Measurements from ENCODE around the gene OR2H2.

OR2H2 gene

DNA sequence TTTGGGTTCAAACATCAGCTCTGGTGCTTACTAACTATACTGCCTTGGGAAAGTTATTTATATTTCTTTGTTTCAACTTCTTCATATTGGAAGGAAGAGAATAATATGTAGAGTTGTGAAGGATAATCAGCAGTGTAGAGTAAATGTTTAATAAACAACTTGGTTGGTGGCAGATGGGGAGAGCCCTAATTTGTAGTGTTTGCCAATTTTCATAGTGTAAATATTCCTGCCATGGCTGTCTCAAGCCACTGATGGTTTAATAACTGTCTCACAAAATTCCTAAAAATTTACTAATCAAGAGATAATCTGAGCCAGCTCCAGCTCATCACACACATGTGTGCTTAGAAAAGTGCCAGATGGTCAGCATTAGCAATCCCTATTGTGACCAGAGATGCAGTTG lies at the start of gene OR2H2:
OR2H2 (plus strand) TSS at position 301 of the 400 bp plus-strand sequence. CDS start 2,824 bp downstream, outside the sequence.
- no peak for DNase-seq (ENCODE audit: low spot score)

- no peak for DNase-seq (ENCODE audit: low spot score)
Measured at GRCh38 chr6:29537714-29538403, 47.1 kb upstream of the OR2H2 start.

DNA sequence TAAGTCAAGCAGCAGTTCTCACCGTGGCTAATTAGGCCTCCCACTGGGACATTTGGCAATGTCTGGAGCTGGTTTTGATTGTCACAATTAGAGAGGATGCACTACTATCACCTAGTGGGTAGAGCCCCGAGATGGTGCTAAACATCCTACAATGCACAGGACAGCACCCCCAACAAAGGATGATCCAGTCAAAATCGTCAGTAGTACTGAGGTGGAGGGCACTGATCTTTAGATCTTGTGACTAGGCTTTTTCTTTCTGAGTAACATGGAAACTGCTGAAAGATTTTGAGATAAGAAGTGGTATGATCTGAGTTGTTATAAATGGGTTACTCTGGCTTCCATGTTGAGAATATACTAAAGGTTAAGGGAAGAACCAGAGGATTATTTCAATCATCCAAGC lies 37.3 kb upstream of the OR2H2 start:
- DNase-seq (ENCODE audit: low spot score): no peak

DNA sequence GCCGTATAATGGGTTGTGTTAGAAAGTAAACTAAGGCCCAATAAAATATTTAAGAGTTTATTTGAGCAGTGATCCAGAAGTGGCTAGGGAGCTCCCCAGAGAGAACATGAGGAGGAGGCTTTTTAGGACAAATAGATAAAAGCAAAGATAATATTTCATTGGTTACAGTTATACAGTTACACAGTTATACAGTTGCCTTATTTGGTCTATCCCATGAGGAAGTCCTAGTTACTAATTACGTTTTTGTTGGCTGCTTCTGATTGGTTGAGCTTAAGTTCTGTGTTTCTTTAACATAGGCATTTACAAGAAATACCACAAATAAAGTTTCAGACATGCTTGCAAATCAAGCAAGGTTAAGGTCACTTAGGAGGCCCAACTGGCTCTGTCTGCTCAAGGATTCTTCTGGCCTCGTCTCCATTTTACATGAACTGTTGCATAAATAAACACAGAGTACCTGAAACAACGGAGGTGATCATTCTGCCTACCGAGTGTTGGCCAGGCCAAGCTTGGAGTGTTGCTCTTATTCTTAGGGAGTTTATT lies 32.3 kb upstream of the OR2H2 start:
- no peak for DNase-seq (ENCODE audit: low spot score)

DNA sequence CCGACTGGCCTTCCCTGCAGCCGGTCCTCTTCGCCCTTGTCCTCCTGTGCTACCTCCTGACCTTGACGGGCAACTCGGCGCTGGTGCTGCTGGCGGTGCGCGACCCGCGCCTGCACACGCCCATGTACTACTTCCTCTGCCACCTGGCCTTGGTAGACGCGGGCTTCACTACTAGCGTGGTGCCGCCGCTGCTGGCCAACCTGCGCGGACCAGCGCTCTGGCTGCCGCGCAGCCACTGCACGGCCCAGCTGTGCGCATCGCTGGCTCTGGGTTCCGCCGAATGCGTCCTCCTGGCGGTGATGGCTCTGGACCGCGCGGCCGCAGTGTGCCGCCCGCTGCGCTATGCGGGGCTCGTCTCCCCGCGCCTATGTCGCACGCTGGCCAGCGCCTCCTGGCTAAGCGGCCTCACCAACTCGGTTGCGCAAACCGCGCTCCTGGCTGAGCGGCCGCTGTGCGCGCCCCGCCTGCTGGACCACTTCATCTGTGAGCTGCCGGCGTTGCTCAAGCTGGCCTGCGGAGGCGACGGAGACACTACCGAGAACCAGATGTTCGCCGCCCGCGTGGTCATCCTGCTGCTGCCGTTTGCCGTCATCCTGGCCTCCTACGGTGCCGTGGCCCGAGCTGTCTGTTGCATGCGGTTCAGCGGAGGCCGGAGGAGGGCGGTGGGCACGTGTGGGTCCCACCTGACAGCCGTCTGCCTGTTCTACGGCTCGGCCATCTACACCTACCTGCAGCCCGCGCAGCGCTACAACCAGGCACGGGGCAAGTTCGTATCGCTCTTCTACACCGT lies 31.5 kb upstream of the OR2H2 start:
- no peak for DNase-seq (ENCODE audit: low spot score)

DNA sequence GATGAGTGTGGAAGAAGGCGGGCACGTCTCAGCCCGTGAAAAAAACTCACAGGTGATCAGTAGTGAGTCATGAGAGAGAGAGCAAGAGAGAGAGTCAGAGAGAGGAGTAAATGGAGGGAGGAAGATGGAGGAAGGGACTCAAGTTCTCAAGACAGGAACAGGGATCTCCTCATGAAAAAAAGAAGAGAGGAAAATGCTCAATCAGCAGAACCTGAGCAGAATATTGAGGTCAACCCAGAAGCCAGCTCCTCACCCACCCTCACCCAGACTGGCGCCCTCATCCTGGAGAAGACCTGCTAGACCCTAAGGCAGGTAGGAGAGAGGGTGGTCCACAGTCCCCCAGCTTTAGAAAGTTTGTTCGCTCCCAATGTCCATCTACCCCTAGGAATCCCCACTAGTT lies 30.2 kb upstream of the OR2H2 start:
- DNase-seq (ENCODE audit: low spot score): no peak

GRCh38 chr6:29557320-29557719 lies 27.6 kb upstream of the OR2H2 start:
- no peak for DNase-seq (ENCODE audit: low spot score)

DNA sequence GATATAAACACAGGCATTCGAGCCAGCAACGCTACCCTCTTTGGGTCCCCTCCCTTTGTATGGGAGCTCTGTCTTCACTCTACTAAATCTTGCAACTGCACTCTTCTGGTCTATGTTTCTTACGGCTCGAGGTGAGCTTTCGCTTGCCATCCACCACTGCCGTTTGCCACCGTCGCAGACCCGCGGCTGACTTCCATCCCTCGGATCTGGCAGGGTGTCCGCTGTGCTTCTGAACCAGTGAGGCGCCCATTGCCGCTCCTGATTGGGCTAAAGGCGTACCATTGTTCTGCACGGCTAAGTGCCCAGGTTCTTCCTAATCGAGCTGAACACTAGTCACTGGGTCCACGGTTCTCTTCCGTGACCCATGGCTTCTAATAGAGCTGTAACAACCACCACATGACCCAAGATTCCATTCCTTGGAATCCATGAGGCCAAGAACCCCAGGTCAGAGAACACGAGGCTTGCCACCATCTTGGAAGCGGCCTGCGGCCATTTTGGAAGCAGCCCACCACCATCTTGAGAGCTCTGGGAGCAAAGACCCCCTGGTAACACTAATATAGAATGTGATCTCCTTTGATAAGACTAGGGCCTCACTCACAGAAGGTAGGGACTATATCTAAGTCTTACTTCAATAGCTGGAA lies 26.4 kb upstream of the OR2H2 start:
- DNase-seq (ENCODE audit: low spot score): no peak

DNA sequence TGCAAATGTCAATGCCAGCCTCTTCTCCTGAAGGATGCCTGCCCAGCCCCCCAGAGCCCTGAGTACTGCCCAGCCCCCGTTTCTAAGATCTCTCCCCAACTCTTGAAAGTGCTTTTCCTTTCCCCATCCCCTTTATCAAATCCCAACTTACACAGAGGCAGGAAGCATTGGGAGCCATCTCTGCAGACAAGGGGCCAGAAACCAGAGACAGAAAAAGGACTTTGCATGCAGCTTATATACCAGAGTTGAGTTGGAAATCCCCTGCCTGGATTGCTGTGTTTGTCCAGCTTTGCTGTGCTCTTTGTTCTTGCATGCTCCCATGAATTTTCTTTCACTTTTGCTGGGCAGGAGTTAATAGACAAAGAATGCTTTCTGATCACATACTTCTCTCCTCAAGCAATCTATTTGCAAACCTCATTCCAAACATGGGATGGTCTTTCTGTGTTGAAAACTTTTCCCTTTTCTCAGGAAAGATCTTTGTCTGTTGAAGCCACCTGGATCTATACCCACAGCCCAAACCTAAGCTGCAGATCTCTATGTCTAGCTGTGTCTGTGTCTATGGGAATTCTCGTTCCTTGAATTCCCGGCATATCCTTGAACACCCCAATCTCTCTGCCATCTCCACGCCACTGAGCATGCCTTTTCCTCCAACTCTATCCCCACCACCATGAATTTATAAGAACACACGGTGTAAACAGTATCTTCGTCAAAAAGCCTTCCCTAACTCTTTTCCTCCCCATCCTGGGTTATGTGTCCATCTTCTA lies 25.2 kb upstream of the OR2H2 start, which contains the start of gene UBD:
UBD (minus strand) TSS at position 209 of the 764 bp plus-strand sequence; CDS start at position 178, 31 bp downstream.
- DNase-seq (ENCODE audit: low spot score): no peak

GRCh38 chr6:29561091-29561490 lies 23.8 kb upstream of the OR2H2 start:
- no peak for DNase-seq (ENCODE audit: low spot score)

- no peak for DNase-seq (ENCODE audit: low spot score)
Measured at GRCh38 chr6:29561606-29562181, 23.2 kb upstream of the OR2H2 start.

GRCh38 chr6:29563435-29563965 lies 21.4 kb upstream of the OR2H2 start:
- no peak for DNase-seq (ENCODE audit: low spot score)

DNA sequence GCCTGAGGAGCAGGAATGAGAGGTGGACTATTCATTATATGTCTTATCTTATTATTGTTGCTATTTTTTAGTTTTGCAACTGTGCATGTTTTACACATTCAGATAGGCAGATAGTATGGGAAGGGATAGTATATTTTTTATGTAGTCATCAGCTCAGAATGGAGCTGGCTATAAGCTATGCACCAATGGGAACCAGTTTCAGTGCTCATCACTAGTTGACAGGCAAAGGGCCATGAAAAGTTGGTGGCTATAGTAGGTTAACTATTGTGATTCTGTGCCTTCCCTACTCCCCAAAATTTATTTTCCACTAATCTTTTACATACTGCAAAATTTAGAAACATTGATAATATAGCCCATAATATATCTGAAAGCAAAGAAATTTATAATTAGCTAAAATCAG lies 20.0 kb upstream of the OR2H2 start:
- no peak for DNase-seq (ENCODE audit: low spot score)

- no peak for DNase-seq (ENCODE audit: low spot score)
Measured at GRCh38 chr6:29566856-29567255, 18.1 kb upstream of the OR2H2 start.

DNA sequence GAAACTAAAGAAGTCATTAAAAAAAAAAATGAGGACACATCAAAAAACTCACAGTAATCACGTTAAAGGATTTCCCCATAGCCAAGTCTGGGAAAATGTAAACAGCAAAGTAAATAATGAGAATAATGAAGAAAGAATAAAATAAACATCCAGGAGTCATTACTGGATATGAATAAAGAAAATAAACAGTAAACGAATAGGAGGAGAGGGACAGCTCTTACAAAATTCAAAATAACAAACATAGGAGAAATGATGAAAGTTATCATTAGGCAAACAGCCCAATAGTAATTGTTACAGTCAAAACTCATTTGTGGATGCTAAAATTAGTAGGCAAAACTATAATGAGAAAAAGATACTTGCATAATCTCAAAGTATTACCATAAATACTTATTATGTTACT lies 17.4 kb upstream of the OR2H2 start:
- no peak for DNase-seq (ENCODE audit: low spot score)

DNA sequence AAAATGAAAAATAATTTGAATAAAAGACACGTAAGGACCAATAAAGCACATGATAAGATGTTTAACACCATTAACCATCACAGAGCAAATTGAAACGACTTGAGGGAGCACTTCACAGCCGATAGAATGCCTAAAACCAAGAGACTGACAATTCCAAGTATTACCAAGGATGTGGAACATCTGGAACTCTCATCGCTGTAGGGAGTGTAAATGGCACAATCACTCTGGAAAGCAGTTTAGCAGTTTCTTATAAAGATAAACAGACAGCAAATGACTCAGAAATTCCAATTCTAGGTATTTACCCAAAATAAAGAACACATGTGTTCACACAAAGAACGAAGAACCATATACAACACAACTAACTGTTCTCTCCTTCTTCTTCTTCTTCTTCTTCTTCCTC lies 16.9 kb upstream of the OR2H2 start:
- no peak for DNase-seq (ENCODE audit: low spot score)

GRCh38 chr6:29576056-29576455 lies 8.9 kb upstream of the OR2H2 start:
- DNase-seq (ENCODE audit: low spot score): no peak

GRCh38 chr6:29577544-29577943 lies 7.4 kb upstream of the OR2H2 start:
- DNase-seq (ENCODE audit: low spot score): no peak

DNA sequence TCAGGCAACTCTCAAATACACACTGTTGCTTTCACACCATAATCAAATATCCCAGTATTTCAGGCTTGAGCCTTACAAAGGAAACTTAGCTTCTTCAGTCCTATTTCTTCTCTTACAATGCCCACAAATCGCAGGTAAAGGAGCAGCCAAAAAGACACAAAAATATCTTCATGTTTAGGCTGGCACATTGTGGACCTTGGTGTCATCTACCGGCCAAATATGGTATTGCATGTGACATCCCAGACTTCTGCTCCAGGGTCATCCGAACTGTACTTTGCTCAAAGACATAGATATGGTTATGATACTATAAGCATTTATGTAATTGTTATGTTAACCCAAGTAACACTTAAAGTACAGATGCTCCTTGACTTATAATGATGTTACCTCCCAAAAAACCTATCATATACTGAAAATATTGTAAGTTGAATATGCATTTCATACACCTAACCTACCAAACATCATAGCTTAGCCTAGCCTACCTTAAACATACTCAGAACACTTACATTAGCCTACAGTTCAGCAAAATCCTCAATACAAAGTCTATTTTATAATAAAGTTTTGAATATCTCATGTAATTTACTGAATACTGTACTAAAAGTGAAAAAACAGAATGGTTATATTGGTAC lies 4.6 kb downstream of the OR2H2 start:
- DNase-seq (ENCODE audit: low spot score): peak; percentile 45

DNA sequence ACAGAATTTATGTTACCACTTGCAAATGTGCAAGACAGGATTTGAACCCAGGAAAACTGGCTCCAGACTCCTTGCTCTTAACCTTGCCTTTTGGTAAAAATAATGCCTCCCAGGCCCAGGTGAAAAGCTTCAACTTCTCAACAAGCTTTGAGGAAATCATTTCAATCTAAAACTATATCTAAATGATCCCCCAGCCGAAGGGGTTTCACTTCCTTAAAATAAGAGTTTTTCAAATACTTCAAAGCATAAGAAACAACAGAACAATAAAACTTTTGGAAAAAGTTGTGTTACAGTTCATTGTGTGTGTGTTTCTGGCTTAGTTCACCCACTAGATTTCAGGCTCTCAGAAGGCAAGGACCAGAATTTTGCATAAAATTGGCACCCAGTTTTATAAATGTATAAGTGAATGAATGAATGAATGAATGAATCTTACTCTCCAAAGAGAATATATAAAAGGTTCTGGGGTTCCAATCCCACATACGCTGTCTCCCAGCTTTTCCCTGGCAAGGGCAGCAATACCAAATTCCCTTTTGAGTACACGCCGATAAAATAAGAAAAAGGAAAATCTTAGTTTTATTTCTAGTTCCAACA lies 5.4 kb downstream of the OR2H2 start:
- DNase-seq (ENCODE audit: low spot score): no peak

All from RKO (cell line).